NCI-H2196 treated with DMSO at 0.1 percent for 48 hours (cell line): ENCODE results near the gene AEBP1.

ENCODE experiments used
- DNase-seq: peaks from one replicate; lab custom pipeline; 2025; ENCODE audit not compliant: unreplicated experiment; lab: John Stamatoyannopoulos, UW

Gene AEBP1

GRCh38 chr7:44104860-44105771 is 971 bp downstream of the AEBP1 start:
- DNase-seq = no peak

GRCh38 chr7:44105832-44106231 is 1.7 kb downstream of the AEBP1 start:
- DNase-seq = no peak

- DNase-seq = no peak
Observed at GRCh38 chr7:44106311-44107065, 2.3 kb downstream of the AEBP1 start.

GRCh38 chr7:44107116-44107960 is 3.2 kb downstream of the AEBP1 start:
- no peak for DNase-seq

GRCh38 chr7:44107961-44108767 is 4.0 kb downstream of the AEBP1 start:
- DNase-seq = no peak

GRCh38 chr7:44108768-44109750 is 4.9 kb downstream of the AEBP1 start:
- no peak for DNase-seq

GRCh38 chr7:44109991-44110390 is 5.8 kb downstream of the AEBP1 start:
- DNase-seq = no peak

- no peak for DNase-seq
Observed at GRCh38 chr7:44110719-44111635, 6.8 kb downstream of the AEBP1 start.

- DNase-seq = no peak
Observed at GRCh38 chr7:44111761-44112160, 7.6 kb downstream of the AEBP1 start.

GRCh38 chr7:44112231-44112996 is 8.3 kb downstream of the AEBP1 start:
- DNase-seq = no peak

GRCh38 chr7:44112997-44113763 is 9.0 kb downstream of the AEBP1 start:
- no peak for DNase-seq

- no peak for DNase-seq
Observed at GRCh38 chr7:44113764-44114354, 9.7 kb downstream of the AEBP1 start.

GRCh38 chr7:44114586-44115310 is 10.6 kb downstream of the AEBP1 start:
- DNase-seq = no peak

- no peak for DNase-seq
Observed at GRCh38 chr7:44116087-44116788, 12.1 kb downstream of the AEBP1 start.
